ENCODE results near the gene ATF7. TPM values are rescaled to one million over a fixed set of nuclear protein-coding genes. Genes with fewer than 3 reads are reported as not detected.
A peak's percentile ranks its signal among the peaks of the same experiment; 100 is the strongest.
"Not testable (repeated sequence)": the region's sequence is repeated elsewhere in the genome, so short reads cannot be mapped to it uniquely, and the experiment has no call there.

The ATF7 gene
- total RNA-seq, 2 experiments from 2014 or later, result 28.6 to 43.0 TPM

- H3K27ac Mint-ChIP-seq, result no peak overlapping the region
- POLR2A ChIA-PET, result no interaction called here
- CTCF ChIA-PET, result interaction anchor here (1.7 kb wide), 1 partner anchor 11 kb away, joined by 5 read pairs; no protein-coding TSS in a partner anchor
Measured at GRCh38 chr12:53485955-53486735, 140.0 kb downstream of the ATF7 start.

GRCh38 chr12:53484686-53485575 lies 141.3 kb downstream of the ATF7 start:
- CTCF ChIA-PET, result no interaction called here
- peak overlapping the region; percentile 11 for H3K27ac Mint-ChIP-seq
- DNase-seq, result no peak
- H3K9me3 Mint-ChIP-seq, result no peaks in the 10 kb centered on the region
- peaks cover 35% of the 10 kb centered on the region for H3K36me3 Mint-ChIP-seq (ENCODE audit: low read depth)
- no peaks in the 10 kb centered on the region for H3K4me1 Mint-ChIP-seq
- H3K27me3 Mint-ChIP-seq, result no peaks in the 10 kb centered on the region
- POLR2A ChIA-PET, result no interaction called here
- no peak overlapping the region for H3K4me3 Mint-ChIP-seq

More at GRCh38 chr12:53485955-53486735, 140.0 kb downstream of the ATF7 start:
- DNase-seq, result no peak
- Mint-ChIP-seq H3K9me3 (no peaks in the 10 kb centered on the region), H3K4me1 (no peaks in the 10 kb centered on the region), H3K27me3 (no peaks in the 10 kb centered on the region), H3K4me3 (no peak overlapping the region), H3K36me3 (ENCODE audit: low read depth) (peaks cover 31% of the 10 kb centered on the region)

GRCh38 chr12:53483979-53484377 lies 142.2 kb downstream of the ATF7 start:
- no peak overlapping the region for H3K4me3 Mint-ChIP-seq
- H3K4me1 Mint-ChIP-seq, result no peaks in the 10 kb centered on the region
- CTCF ChIA-PET, result interaction anchor here (1.6 kb wide), 1 partner anchor 16 kb away, joined by 4 read pairs; the partner anchor contains the start of gene MAP3K12
- DNase-seq, result no peak
- H3K27ac Mint-ChIP-seq, result no peak overlapping the region
- H3K36me3 Mint-ChIP-seq (ENCODE audit: low read depth), result peaks cover 44% of the 10 kb centered on the region
- POLR2A ChIA-PET, result no interaction called here
- no peaks in the 10 kb centered on the region for H3K9me3 Mint-ChIP-seq
- no peaks in the 10 kb centered on the region for H3K27me3 Mint-ChIP-seq

DNA sequence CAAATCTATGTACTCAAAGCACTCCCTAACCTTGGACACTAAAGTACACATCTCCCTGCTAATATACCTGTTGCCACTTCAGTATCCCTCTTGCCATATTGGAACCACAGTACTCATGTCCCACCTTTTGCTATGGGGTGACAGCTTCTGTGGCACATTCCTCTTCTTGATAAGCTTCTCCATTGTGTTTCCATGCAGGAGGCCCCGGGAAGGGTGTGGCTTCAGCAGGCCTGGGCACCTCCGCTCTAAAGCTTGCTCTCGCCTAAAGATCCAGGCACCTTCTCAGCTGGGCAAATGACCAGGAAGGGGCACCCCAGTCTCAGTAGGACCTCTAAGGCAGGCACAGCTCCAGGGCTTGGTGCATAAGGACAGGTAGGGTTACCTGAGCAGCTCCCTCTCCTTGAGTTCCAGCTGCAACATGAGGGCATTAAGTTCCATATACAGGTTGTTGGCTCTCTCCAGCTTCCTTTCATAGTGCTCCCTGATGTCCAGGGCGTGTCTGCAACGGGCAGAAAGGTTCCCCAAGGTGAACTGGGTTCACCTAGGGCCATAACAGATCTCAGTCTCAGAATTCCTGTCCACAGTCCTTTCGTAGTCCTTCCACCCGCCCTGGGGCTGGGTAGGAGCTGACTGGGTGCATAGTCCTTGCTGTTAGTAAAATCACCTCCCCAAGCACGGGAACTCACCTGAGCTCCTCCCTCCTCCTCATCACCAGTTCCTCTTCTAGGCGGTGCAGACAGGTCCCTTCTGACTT lies 142.8 kb downstream of the ATF7 start:
- peaks cover 45% of the 10 kb centered on the region for H3K36me3 Mint-ChIP-seq (ENCODE audit: low read depth)
- POLR2A ChIA-PET, result interaction anchor here (1.4 kb wide), 1 partner anchor 18 kb away, joined by 3 read pairs; the partner anchor contains the start of gene TARBP2
- H3K9me3 Mint-ChIP-seq, result no peaks in the 10 kb centered on the region
- no peak for DNase-seq
- CTCF ChIA-PET, result interaction anchor here (1.5 to 1.6 kb wide), 2 partner anchors 16 to 39 kb away, joined by 3 to 4 read pairs; partner anchors contain the start of gene MAP3K12
- no peaks in the 10 kb centered on the region for H3K4me1 Mint-ChIP-seq
- H3K27ac Mint-ChIP-seq, result peak overlapping the region; percentile 60
- H3K27me3 Mint-ChIP-seq, result no peaks in the 10 kb centered on the region
- H3K4me3 Mint-ChIP-seq, result no peak overlapping the region

DNA sequence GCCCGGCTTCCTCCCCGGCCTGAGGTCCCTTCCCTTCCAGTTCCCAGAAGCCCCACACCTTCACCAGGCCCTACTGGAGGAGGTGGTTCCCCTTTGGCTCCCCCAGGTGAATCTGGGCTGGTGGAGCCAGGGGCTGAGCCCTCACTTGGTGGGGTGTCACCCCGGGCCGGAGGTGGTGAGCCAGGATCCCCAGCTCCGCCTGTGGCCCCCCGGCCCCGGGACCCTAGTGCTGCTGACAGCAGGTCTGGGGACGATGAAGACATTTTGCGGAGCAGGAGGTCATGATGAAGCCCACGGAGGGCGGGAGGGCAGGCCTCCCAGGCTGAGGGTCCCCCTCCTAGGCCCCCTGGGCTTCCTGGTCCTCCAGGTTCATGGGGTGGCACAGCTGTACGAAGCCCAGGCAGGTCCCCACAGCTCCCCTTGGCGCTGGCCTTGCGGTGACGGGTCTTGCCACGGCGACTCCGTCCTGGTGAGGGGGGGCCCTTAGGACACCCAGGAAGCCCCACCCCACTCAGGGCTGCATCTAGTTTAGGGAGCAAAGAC lies 143.5 kb downstream of the ATF7 start:
- Mint-ChIP-seq H3K4me1 (no peaks in the 10 kb centered on the region), H3K27me3 (no peaks in the 10 kb centered on the region), H3K27ac (no peak overlapping the region), H3K9me3 (no peaks in the 10 kb centered on the region), H3K4me3 (no peak overlapping the region), H3K36me3 (ENCODE audit: low read depth) (peaks cover 46% of the 10 kb centered on the region)
- ChIA-PET CTCF (interaction anchor here (1.2 to 2.0 kb wide), 9 partner anchors 7 to 161 kb away, joined by 3 to 11 read pairs (median 4); partner anchors contain the start of genes AAAS, MAP3K12 and TARBP2), POLR2A (interaction anchor here (1.4 kb wide), 1 partner anchor 18 kb away, joined by 3 read pairs; the partner anchor contains the start of gene TARBP2)
- no peak for DNase-seq

- Mint-ChIP-seq H3K4me1 (peaks cover 1% of the 10 kb centered on the region), H3K27ac (no peak overlapping the region), H3K4me3 (no peak overlapping the region), H3K9me3 (no peaks in the 10 kb centered on the region), H3K36me3 (ENCODE audit: low read depth) (peaks cover 46% of the 10 kb centered on the region), H3K27me3 (no peaks in the 10 kb centered on the region)
- ChIA-PET POLR2A (interaction anchor here (1.4 kb wide), 1 partner anchor 19 kb away, joined by 3 read pairs; the partner anchor contains the start of gene TARBP2), CTCF (interaction anchor here (0.8 to 2.0 kb wide), 13 partner anchors 8 to 161 kb away, joined by 3 to 11 read pairs (median 3); partner anchors contain the start of genes AAAS, MAP3K12 and TARBP2)
- no peak for DNase-seq
Measured at GRCh38 chr12:53481939-53482586, 144.1 kb downstream of the ATF7 start.

GRCh38 chr12:53481458-53481857 lies 144.7 kb downstream of the ATF7 start:
- peaks cover 52% of the 10 kb centered on the region for H3K36me3 Mint-ChIP-seq (ENCODE audit: low read depth)
- POLR2A ChIA-PET, result not testable (repeated sequence)

GRCh38 chr12:53480491-53481442 lies 145.4 kb downstream of the ATF7 start:
- Mint-ChIP-seq H3K9me3 (no peaks in the 10 kb centered on the region), H3K27ac (no peak overlapping the region)
- DNase-seq, result no peak

More at GRCh38 chr12:53481458-53481857, 144.7 kb downstream of the ATF7 start:
- H3K27me3 Mint-ChIP-seq, H3K9me3 Mint-ChIP-seq, H3K4me1 Mint-ChIP-seq, H3K4me3 Mint-ChIP-seq, H3K27ac Mint-ChIP-seq, DNase-seq: not testable (repeated sequence)
- CTCF ChIA-PET, result interaction anchor here (0.8 to 2.0 kb wide), 11 partner anchors 8 to 160 kb away, joined by 3 to 11 read pairs (median 3); partner anchors contain the start of genes AAAS and TARBP2

GRCh38 chr12:53479331-53479730 lies 146.9 kb downstream of the ATF7 start:
- Mint-ChIP-seq H3K4me1 (peaks cover 15% of the 10 kb centered on the region), H3K4me3 (no peak overlapping the region), H3K27me3 (no peaks in the 10 kb centered on the region), H3K36me3 (ENCODE audit: low read depth) (peaks cover 59% of the 10 kb centered on the region), H3K27ac (no peak overlapping the region), H3K9me3 (no peaks in the 10 kb centered on the region)
- POLR2A ChIA-PET, result interaction anchor here (0.6 to 0.7 kb wide), 2 partner anchors 19 to 30 kb away, joined by 3 to 4 read pairs; no protein-coding TSS in a partner anchor
- CTCF ChIA-PET, result interaction anchor here (0.6 to 1.2 kb wide), 2 partner anchors 21 to 294 kb away, joined by 3 to 4 read pairs; partner anchors contain the start of gene TARBP2
- no peak for DNase-seq

More at GRCh38 chr12:53480491-53481442, 145.4 kb downstream of the ATF7 start:
- Mint-ChIP-seq H3K36me3 (ENCODE audit: low read depth) (peaks cover 57% of the 10 kb centered on the region), H3K4me1 (peaks cover 5% of the 10 kb centered on the region), H3K27me3 (no peaks in the 10 kb centered on the region), H3K4me3 (no peak overlapping the region)
- CTCF ChIA-PET, result interaction anchor here (0.8 to 2.0 kb wide), 7 partner anchors 8 to 26 kb away, joined by 3 to 11 read pairs (median 3); partner anchors contain the start of gene TARBP2
- POLR2A ChIA-PET, result no interaction called here

DNA sequence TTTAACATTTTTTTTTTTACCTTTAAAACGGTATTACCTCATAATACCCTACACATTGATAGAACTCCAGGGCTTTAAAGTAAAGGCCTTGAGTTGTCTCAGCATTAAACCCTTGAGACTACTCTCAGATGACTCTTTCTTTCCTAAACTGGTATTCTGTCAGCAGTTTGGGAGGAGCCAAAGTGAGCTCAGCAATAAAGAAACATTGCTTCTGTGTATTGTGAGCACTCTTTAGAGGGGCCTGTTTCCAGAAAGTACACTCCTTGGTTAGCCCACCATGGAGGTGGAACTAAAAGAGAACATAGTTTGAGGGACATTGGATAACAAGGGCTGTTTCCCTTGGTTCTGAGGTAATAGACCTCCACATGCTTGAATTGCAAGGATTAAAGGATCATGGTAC lies 147.3 kb downstream of the ATF7 start:
- CTCF ChIA-PET, result interaction anchor here (0.7 to 1.2 kb wide), 3 partner anchors 13 to 22 kb away, joined by 3 to 4 read pairs (median 3); partner anchors contain the start of gene TARBP2
- H3K4me1 Mint-ChIP-seq, result peaks cover 19% of the 10 kb centered on the region
- H3K36me3 Mint-ChIP-seq (ENCODE audit: low read depth), result peaks cover 62% of the 10 kb centered on the region
- H3K9me3 Mint-ChIP-seq, result no peaks in the 10 kb centered on the region
- no peak overlapping the region for H3K27ac Mint-ChIP-seq
- no peak overlapping the region for H3K4me3 Mint-ChIP-seq
- H3K27me3 Mint-ChIP-seq, result no peaks in the 10 kb centered on the region
- POLR2A ChIA-PET, result interaction anchor here (0.7 kb wide), 1 partner anchor 30 kb away, joined by 4 read pairs; no protein-coding TSS in a partner anchor
- DNase-seq, result no peak
